GM12878 (cell line): Measurements from ENCODE around the gene ATP6V1A.

Experiments used
- BACH1 ChIP-seq: fragments of 450-650 bp; IDR thresholded peaks from 2 replicates; pipeline ENCODE4 v1.6.1; 2017; ENCODE audit warnings: mild to moderate bottlenecking, borderline replicate concordance
- DPF2 ChIP-seq: fragments of 450-650 bp; IDR thresholded peaks from 2 replicates; pipeline ENCODE4 v1.6.1; 2017; ENCODE audit warnings: mild to moderate bottlenecking
- EZH2 ChIP-seq: IDR thresholded peaks from 2 replicates; pipeline ENCODE4 v1.6.1; 2012; ENCODE audit warnings: low read depth, mild to moderate bottlenecking, control low read depth, inconsistent platforms, low read length, borderline replicate concordance; ENCODE audit not compliant: control insufficient read depth
- HCFC1 ChIP-seq: fragments of 150-350 bp; IDR thresholded peaks from 2 replicates; pipeline ENCODE4 v1.6.1; 2014; ENCODE audit warnings: low read length
- JUNB ChIP-seq: IDR thresholded peaks from 2 replicates; pipeline ENCODE4 v1.6.1; 2016; ENCODE audit warnings: antibody characterized with exemption, mild to moderate bottlenecking
- KLF5 ChIP-seq: fragments of 450-650 bp; IDR thresholded peaks from 2 replicates; pipeline ENCODE4 v1.6.1; 2014; ENCODE audit warnings: mild to moderate bottlenecking; ENCODE audit not compliant: partially characterized antibody
- LARP7 ChIP-seq: fragments of 450-650 bp; IDR thresholded peaks from 2 replicates; pipeline ENCODE4 v1.6.1; 2017; ENCODE audit warnings: mild to moderate bottlenecking
- POLR2AphosphoS2 ChIP-seq: IDR thresholded peaks from 2 replicates; pipeline ENCODE4 v1.6.1; 2011; ENCODE audit warnings: low read depth, mild to moderate bottlenecking, low read length, improper control_type of control experiment, moderate library complexity
- SMAD1 ChIP-seq: fragments of 450-650 bp; IDR thresholded peaks from 2 replicates; pipeline ENCODE4 v1.6.1; 2018; ENCODE audit warnings: mild to moderate bottlenecking, low read depth; ENCODE audit not compliant: partially characterized antibody
- SPI1 ChIP-seq: IDR thresholded peaks from 2 replicates; pipeline ENCODE4 v1.6.1; 2011; ENCODE audit warnings: low read depth, mild to moderate bottlenecking, low read length, moderate library complexity, borderline replicate concordance; ENCODE audit not compliant: insufficient read depth
- SRF ChIP-seq, 2 experiments: IDR thresholded peaks; 2 replicates each; pipeline ENCODE4 v1.6.1; 2011; ENCODE audit warnings: low read depth in 2 of 2, low read length in 2 of 2, mild to moderate bottlenecking in 1 of 2, moderate library complexity in 1 of 2
- TAF1 ChIP-seq: IDR thresholded peaks from 2 replicates; pipeline ENCODE4 v1.6.1; 2011; ENCODE audit warnings: mild to moderate bottlenecking, low read depth, low read length, borderline replicate concordance
- TF ChIP-seq, protein P1 (sequence below), 3 experiments: IDR thresholded peaks in 2 of 3; conservative IDR thresholded peaks in 1 of 3; 2 replicates each; pipeline ENCODE4 v1.5.1; 2011; ENCODE audit warnings: low read depth in 3 of 3, low read length in 3 of 3, mild to moderate bottlenecking in 3 of 3, control low read depth in 2 of 3, moderate library complexity in 2 of 3, inconsistent platforms in 1 of 3, mixed read lengths in 1 of 3; ENCODE audit not compliant: control insufficient read depth in 2 of 3, insufficient read depth in 1 of 3; ENCODE audit errors: extremely low read depth in 1 of 3
- TF ChIP-seq, protein P2 (sequence below): fragments of 450-650 bp; formaldehyde crosslinking; IDR thresholded peaks from 2 replicates; pipeline ENCODE4 v1.4.0; 2020; ENCODE audit warnings: mild to moderate bottlenecking, moderate library complexity

DNA sequence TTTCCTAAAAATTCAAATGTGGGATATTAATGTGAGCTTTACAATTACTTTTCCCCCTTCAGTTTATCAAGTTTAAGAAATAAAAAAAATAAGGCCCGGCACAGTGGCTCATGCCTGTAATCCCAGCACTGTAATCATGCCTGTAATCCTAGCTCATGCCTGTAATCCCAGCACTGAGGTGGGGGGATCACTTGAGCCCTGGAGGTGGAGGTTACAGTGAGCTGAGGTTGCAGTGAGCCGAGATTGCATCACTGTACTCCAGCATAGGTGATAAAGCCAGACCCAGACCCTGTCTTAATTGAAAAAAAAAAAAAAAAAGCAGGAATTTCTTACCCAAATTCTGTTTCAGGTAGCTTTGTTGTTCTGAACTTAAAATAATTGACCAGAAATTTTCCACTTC lies 17.9 kb downstream of the ATP6V1A start:
- TF ChIP-seq LARP7 (no peak), BACH1 (no peak), SRF (IDR thresholded peaks at IDR 0.05; ENCODE audit: low read depth in 2 of 2, low read length in 2 of 2) (no peak), JUNB (no peak), EZH2 (no peak), TAF1 (no peak), POLR2AphosphoS2 (no peak), SPI1 (no peak), DPF2 (no peak), SMAD1 (no peak), HCFC1 (no peak), KLF5 (no peak)
- TF ChIP-seq, protein P1, sequence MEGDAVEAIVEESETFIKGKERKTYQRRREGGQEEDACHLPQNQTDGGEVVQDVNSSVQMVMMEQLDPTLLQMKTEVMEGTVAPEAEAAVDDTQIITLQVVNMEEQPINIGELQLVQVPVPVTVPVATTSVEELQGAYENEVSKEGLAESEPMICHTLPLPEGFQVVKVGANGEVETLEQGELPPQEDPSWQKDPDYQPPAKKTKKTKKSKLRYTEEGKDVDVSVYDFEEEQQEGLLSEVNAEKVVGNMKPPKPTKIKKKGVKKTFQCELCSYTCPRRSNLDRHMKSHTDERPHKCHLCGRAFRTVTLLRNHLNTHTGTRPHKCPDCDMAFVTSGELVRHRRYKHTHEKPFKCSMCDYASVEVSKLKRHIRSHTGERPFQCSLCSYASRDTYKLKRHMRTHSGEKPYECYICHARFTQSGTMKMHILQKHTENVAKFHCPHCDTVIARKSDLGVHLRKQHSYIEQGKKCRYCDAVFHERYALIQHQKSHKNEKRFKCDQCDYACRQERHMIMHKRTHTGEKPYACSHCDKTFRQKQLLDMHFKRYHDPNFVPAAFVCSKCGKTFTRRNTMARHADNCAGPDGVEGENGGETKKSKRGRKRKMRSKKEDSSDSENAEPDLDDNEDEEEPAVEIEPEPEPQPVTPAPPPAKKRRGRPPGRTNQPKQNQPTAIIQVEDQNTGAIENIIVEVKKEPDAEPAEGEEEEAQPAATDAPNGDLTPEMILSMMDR (IDR thresholded peaks at IDR 0.05 in 2 of 3, conservative IDR thresholded peaks at IDR 0.05 in 1 of 3; ENCODE audit: control insufficient read depth in 2 of 3, extremely low read depth in 1 of 3, insufficient read depth in 1 of 3, low read depth in 3 of 3, low read length in 3 of 3) = no peak
- TF ChIP-seq, protein P2, sequence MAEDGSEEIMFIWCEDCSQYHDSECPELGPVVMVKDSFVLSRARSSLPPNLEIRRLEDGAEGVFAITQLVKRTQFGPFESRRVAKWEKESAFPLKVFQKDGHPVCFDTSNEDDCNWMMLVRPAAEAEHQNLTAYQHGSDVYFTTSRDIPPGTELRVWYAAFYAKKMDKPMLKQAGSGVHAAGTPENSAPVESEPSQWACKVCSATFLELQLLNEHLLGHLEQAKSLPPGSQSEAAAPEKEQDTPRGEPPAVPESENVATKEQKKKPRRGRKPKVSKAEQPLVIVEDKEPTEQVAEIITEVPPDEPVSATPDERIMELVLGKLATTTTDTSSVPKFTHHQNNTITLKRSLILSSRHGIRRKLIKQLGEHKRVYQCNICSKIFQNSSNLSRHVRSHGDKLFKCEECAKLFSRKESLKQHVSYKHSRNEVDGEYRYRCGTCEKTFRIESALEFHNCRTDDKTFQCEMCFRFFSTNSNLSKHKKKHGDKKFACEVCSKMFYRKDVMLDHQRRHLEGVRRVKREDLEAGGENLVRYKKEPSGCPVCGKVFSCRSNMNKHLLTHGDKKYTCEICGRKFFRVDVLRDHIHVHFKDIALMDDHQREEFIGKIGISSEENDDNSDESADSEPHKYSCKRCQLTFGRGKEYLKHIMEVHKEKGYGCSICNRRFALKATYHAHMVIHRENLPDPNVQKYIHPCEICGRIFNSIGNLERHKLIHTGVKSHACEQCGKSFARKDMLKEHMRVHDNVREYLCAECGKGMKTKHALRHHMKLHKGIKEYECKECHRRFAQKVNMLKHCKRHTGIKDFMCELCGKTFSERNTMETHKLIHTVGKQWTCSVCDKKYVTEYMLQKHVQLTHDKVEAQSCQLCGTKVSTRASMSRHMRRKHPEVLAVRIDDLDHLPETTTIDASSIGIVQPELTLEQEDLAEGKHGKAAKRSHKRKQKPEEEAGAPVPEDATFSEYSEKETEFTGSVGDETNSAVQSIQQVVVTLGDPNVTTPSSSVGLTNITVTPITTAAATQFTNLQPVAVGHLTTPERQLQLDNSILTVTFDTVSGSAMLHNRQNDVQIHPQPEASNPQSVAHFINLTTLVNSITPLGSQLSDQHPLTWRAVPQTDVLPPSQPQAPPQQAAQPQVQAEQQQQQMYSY (CRISPR knock-in tag) = no peak
